Trophoblast cell (in vitro differentiated cells and primary cell): ENCODE measurements around the gene WDR46.

Source experiments
- DNase-seq, 2 donors: peaks; one replicate each; pipeline ENCODE4 v3.0.0-alpha.2; 2016
- H2AFZ ChIP-seq: 2 replicates; pipeline ENCODE4 v1.6.1; 2013; ENCODE audit warnings: low read length, moderate library complexity, mild to moderate bottlenecking; ENCODE audit not compliant: insufficient read depth, poor library complexity
- H2AK5ac ChIP-seq: 2 replicates; pipeline ENCODE4 v1.6.1; 2013; ENCODE audit warnings: mild to moderate bottlenecking, low read length
- H2BK120ac ChIP-seq: 2 replicates; pipeline ENCODE4 v1.6.1; 2013; ENCODE audit warnings: low read length, mild to moderate bottlenecking, moderate library complexity; ENCODE audit not compliant: insufficient read depth, poor library complexity
- H2BK12ac ChIP-seq: 2 replicates; pipeline ENCODE4 v1.6.1; 2013; ENCODE audit warnings: mild to moderate bottlenecking, low read length, moderate library complexity
- H2BK5ac ChIP-seq: 2 replicates; pipeline ENCODE4 v1.6.1; 2013; ENCODE audit warnings: low read length, low read depth, moderate library complexity, mild to moderate bottlenecking; ENCODE audit not compliant: poor library complexity
- H3K14ac ChIP-seq: 2 replicates; pipeline ENCODE4 v1.6.1; 2013; ENCODE audit warnings: mild to moderate bottlenecking, low read length
- H3K18ac ChIP-seq: 2 replicates; pipeline ENCODE4 v1.6.1; 2013; ENCODE audit warnings: mild to moderate bottlenecking, low read length
- H3K23ac ChIP-seq: 2 replicates; pipeline ENCODE4 v1.6.1; 2013; ENCODE audit warnings: low read length
- H3K27ac ChIP-seq: 2 replicates; pipeline ENCODE4 v1.5.1; 2013; ENCODE audit warnings: low read depth, mild to moderate bottlenecking, inconsistent platforms, low read length, moderate library complexity
- H3K27me3 ChIP-seq: 2 replicates; pipeline ENCODE4 v1.6.1; 2013; ENCODE audit warnings: inconsistent platforms, mild to moderate bottlenecking, low read length, moderate library complexity; ENCODE audit not compliant: insufficient read depth
- H3K36me3 ChIP-seq, 2 experiments: 1 replicate in 1 of 2; 2 replicates in 1 of 2; pipeline ENCODE4 v1.6.1; 2013; ENCODE audit warnings: low read length in 2 of 2, mild to moderate bottlenecking in 2 of 2, moderate library complexity in 1 of 2; ENCODE audit not compliant: insufficient read depth in 2 of 2, control insufficient read depth in 1 of 2
- H3K4ac ChIP-seq: 2 replicates; pipeline ENCODE4 v1.6.1; 2013; ENCODE audit warnings: low read depth, mild to moderate bottlenecking, low read length, moderate library complexity
- H3K4me1 ChIP-seq, 2 experiments: 1 replicate in 1 of 2; 2 replicates in 1 of 2; pipeline ENCODE4 v1.6.1; 2013; ENCODE audit warnings: low read length in 2 of 2, mild to moderate bottlenecking in 2 of 2, moderate library complexity in 1 of 2; ENCODE audit not compliant: insufficient read depth in 2 of 2, control insufficient read depth in 1 of 2
- H3K4me2 ChIP-seq: 2 replicates; pipeline ENCODE4 v1.6.1; 2013; ENCODE audit warnings: inconsistent platforms, mild to moderate bottlenecking, low read length, moderate library complexity
- H3K4me3 ChIP-seq: 2 replicates; pipeline ENCODE4 v1.5.1; 2013; ENCODE audit warnings: mild to moderate bottlenecking, low read depth, low read length, inconsistent platforms
- H3K79me1 ChIP-seq: one replicate; pipeline ENCODE4 v1.6.1; 2013; ENCODE audit warnings: low read length
- H3K79me2 ChIP-seq: 2 replicates; pipeline ENCODE4 v1.6.1; 2013; ENCODE audit warnings: low read length, mild to moderate bottlenecking; ENCODE audit not compliant: control insufficient read depth, insufficient read depth, poor library complexity
- H3K9ac ChIP-seq: 2 replicates; pipeline ENCODE4 v1.6.1; 2013; ENCODE audit warnings: mild to moderate bottlenecking, low read length
- H3K9me3 ChIP-seq: 2 replicates; pipeline ENCODE4 v1.6.1; 2013; ENCODE audit warnings: low read depth, mild to moderate bottlenecking, control low read depth, inconsistent platforms, low read length; ENCODE audit not compliant: insufficient read depth
- H4K12ac ChIP-seq: 2 replicates; pipeline ENCODE4 v1.6.1; 2013; ENCODE audit warnings: low read depth, mild to moderate bottlenecking, low read length, moderate library complexity
- H4K8ac ChIP-seq: 2 replicates; pipeline ENCODE4 v1.6.1; 2013; ENCODE audit warnings: low read depth, mild to moderate bottlenecking, low read length, moderate library complexity
- H4K91ac ChIP-seq: one replicate; pipeline ENCODE4 v1.6.1; 2013; ENCODE audit warnings: low read depth, mild to moderate bottlenecking, low read length, moderate library complexity
- WGBS: extraction: QIAGEN DNeasy Blood & Tissue Kit; methylation state at CpG from one replicate; pipeline ENCODE4 v1.1.7; 2013; ENCODE audit warnings: missing lambda C conversion rate; ENCODE audit not compliant: insufficient read length, insufficient coverage; ENCODE audit errors: extremely low coverage; 5-methylcytosine and 5-hydroxymethylcytosine counted together

WDR46 gene

DNA sequence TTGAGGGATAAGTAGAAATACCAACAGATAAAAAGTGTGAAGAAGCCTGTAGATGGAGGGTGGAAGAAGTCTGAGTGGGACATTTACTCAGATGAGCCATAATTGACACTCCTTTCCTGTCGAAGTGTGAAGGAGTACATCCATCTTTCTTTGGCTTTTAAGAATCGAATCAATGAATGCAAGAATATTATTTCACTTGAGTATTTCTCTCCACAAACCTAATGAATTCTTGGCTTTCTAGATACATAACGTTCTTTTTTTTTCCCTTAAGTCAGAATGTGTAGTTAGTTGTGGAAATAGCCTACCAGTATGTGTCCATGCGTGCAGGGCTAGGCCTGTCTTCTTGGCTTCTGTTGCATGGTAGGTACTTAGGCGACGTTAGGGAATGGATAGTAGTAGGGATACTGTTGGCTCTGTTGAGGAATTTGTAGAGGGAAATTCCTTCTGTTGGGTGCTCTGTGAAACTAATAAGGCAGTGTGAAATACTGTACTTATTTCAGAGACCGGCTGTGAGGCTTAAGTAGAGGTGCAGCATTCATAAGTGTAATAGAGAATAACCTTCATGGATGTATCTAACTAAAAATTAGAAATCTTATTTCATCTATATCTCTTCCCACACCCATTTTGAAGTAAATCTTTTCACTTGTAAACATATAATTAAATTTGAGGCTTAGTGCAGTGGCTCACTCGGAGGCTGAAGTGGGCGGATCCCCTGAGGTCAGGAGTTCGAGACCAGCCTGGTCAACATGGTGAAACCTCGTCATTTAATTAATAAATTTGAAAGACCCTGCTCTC is 15.7 kb downstream of the WDR46 start:
- WGBS = no CpG with 5 or more reads among the region's 11 CpGs
- H3K36me3 ChIP-seq = peaks cover 26 to 36% of the 10 kb centered on the region in 2 experiments

DNA sequence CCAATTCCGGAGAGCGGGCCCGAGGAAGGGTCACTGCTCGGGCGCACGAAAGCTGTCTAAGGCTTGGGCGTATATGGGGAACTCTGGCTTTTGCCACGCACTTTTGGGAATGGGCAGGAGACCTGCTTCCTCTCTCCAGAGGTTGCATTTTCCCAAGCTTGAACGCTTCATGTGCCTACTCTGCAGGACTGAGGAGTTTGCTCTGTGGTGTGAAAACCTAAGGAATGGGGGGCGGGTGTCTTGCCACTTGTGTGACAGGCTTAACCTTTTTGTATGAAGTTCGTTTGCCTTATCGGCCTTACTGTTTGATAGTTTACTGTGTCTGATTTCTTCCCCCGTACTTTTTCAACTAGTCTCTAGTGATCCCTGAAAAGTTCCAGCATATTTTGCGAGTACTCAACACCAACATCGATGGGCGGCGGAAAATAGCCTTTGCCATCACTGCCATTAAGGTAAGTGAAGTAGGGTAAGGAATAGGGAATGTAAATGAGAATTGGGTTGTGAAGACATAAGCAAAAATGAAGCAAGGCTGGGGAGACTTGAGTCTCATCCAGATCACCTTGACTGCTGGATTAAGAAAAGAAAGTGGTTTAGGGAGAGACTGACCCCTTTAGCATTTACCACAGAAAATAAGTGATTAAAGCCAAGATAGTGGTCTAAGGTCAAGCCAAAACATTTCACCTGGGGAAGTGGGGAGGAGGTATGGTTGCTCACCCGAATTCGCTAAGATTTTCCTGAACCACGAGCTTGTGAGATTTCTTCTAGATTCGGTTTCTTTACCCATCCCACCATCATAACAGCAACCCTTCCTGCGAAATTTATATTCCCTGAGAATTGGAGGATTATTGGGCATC is 16.5 kb downstream of the WDR46 start:
- Histone ChIP-seq H4K91ac (peak overlapping the region; percentile 80), H3K9me3 (no peaks in the 10 kb centered on the region), H4K8ac (peak overlapping the region; percentile 73), H3K14ac (peak overlapping the region; percentile 59), H3K4ac (peak overlapping the region; percentile 73), H4K12ac (peak overlapping the region; percentile 49), H2AFZ (peak overlapping the region; percentile 33), H3K27ac (peak overlapping the region; percentile 35), H3K79me2 (peaks cover 16% of the 10 kb centered on the region), H3K4me3 (peak overlapping the region; percentile 76), H3K36me3 (peaks cover 30 to 41% of the 10 kb centered on the region in 2 experiments), H2BK12ac (no peak overlapping the region), H3K4me2 (peak overlapping the region; percentile 71), H3K27me3 (no peaks in the 10 kb centered on the region), H3K79me1 (peaks cover 17% of the 10 kb centered on the region), H3K18ac (no peak overlapping the region), H3K9ac (peak overlapping the region; percentile 97), H3K23ac (no peak overlapping the region), H3K4me1 (peaks cover 3 to 5% of the 10 kb centered on the region in 2 experiments), H2BK120ac (peak overlapping the region; percentile 3), H2BK5ac (peak overlapping the region; percentile 58), H2AK5ac (peak overlapping the region; percentile 8)
- WGBS = no CpG with 5 or more reads among the region's 22 CpGs
- DNase-seq = no peak

More for the DNA sequence above, 15.7 kb downstream of the WDR46 start:
- Histone ChIP-seq H3K79me2 (peaks cover 18% of the 10 kb centered on the region), H3K79me1 (peaks cover 20% of the 10 kb centered on the region), H3K18ac (no peak overlapping the region), H4K8ac (no peak overlapping the region), H3K4ac (peak overlapping the region; percentile 82), H3K9me3 (no peaks in the 10 kb centered on the region), H2BK5ac (no peak overlapping the region), H2BK120ac (no peak overlapping the region), H4K91ac (no peak overlapping the region), H3K4me2 (peak overlapping the region; percentile 71), H2BK12ac (no peak overlapping the region), H3K9ac (peak overlapping the region; percentile 97), H3K27ac (peak overlapping the region; percentile 34), H4K12ac (no peak overlapping the region), H3K4me1 (peaks cover 3 to 12% of the 10 kb centered on the region in 2 experiments), H3K4me3 (no peak overlapping the region), H3K14ac (no peak overlapping the region), H2AFZ (no peak overlapping the region), H3K23ac (no peak overlapping the region), H3K27me3 (no peaks in the 10 kb centered on the region), H2AK5ac (no peak overlapping the region)
- no peak for DNase-seq

DNA sequence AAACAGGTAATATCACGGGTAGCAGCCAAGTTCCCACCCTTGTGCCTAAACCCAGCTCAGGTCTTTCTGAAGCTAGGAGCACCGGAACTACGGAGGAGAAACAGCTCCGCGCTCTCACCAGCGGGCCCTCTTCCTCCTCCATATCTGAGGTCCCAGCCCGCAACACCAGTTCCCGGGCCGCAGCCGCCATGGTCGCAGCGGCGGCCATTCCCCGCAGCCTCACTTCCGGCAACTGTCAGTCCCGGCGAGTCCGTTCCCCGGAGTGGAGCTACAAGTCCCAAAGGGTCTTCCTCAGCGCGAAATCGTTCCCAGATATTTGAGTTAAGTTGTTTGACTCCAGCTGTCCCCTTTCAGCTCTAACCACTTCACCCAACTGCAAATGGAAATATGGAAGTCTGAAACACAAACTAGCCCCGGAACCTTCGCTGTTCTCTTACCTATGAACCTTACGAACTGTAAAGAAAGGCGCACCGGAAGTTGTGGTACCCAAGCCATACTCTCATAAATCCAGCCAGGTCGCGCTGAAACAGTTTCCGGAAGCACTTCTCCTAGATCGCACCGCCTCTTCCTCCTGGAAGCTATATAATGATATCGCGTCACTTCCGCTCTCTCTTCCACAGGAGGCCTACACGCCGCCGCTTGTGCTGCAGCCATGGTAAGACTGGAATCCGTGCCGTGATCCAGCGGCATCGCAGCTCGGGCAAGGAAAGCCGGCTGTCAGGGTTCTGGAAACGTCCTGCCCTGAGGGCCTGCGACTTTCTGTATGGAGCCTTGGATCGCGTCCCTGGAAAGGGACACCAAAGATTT is 17.4 kb downstream of the WDR46 start, which contains the start of the genes RPS18 and VPS52:
TSS of gene RPS18 (plus strand) at position 608 of the 807 bp plus-strand sequence. CDS start at position 653, 45 bp downstream.
TSS of gene VPS52 (minus strand) at position 409 of the 807 bp plus-strand sequence. CDS start at position 208, 201 bp downstream.
- Histone ChIP-seq H3K23ac (no peak within 1 kb of the TSS), H3K79me1 (peaks cover 11% of the 10 kb centered on the region), H3K4ac (peak within 1 kb of the TSS; percentile 73), H3K14ac (peak within 1 kb of the TSS; percentile 87), H2BK12ac (no peak within 1 kb of the TSS), H2BK5ac (peak within 1 kb of the TSS; percentile 85), H4K91ac (peak within 1 kb of the TSS; percentile 89), H4K8ac (peak within 1 kb of the TSS; percentile 97), H2AFZ (peak within 1 kb of the TSS; percentile 91), H3K4me2 (peak within 1 kb of the TSS; percentile 83), H3K18ac (peak within 1 kb of the TSS; percentile 40), H3K9ac (peak within 1 kb of the TSS; percentile 97), H3K4me1 (peaks cover 3 to 5% of the 10 kb centered on the region in 2 experiments), H4K12ac (peak within 1 kb of the TSS; percentile 88), H3K36me3 (peaks cover 37 to 49% of the 10 kb centered on the region in 2 experiments), H3K27me3 (no peaks in the 10 kb centered on the region), H3K79me2 (peaks cover 10% of the 10 kb centered on the region), H2AK5ac (peak within 1 kb of the TSS; percentile 8), H3K4me3 (peak within 1 kb of the TSS; percentile 89), H3K27ac (peak within 1 kb of the TSS; percentile 80), H3K9me3 (no peaks in the 10 kb centered on the region), H2BK120ac (peak within 1 kb of the TSS; percentile 59)
- peak; percentile 99 to 100 for DNase-seq
- WGBS = no CpG with 5 or more reads among the region's 48 CpGs
